K562 (cell line): ENCODE data around the gene SLC4A2. TPM values are rescaled to one million over a fixed set of nuclear protein-coding genes. Genes with fewer than 3 reads are reported as not detected.
A peak's percentile ranks its signal among the peaks of the same experiment; 100 is the strongest.

Experiments
- CCNT2 ChIP-seq: IDR thresholded peaks from 2 replicates; pipeline ENCODE4 v1.6.1; 2011; ENCODE audit warnings: borderline replicate concordance, low read depth, mild to moderate bottlenecking, moderate library complexity, mixed read lengths, low read length; ENCODE audit not compliant: insufficient read length; ENCODE audit errors: extremely low read depth
- FIP1L1 ChIP-seq: fragments of 200-400 bp; formaldehyde crosslinking; IDR thresholded peaks from 2 replicates; pipeline ENCODE4 v1.6.1; 2018; ENCODE audit warnings: mild to moderate bottlenecking, low read depth, low read length; ENCODE audit not compliant: poor library complexity, severe bottlenecking
- GTF2E2 ChIP-seq: fragments of 200-800 bp; sonication (Bioruptor generic); IDR thresholded peaks from 2 replicates; pipeline ENCODE4 v1.6.1; 2016; ENCODE audit warnings: missing genetic modification characterization, missing compliant biosample characterization
- HMG20A ChIP-seq: fragments of 450-650 bp; formaldehyde crosslinking; conservative IDR thresholded peaks from 2 replicates; pipeline ENCODE4 v1.4.0; 2020; ENCODE audit warnings: mild to moderate bottlenecking, mixed read lengths
- HNRNPH1 ChIP-seq: fragments of 200-400 bp; formaldehyde crosslinking; optimal IDR thresholded peaks from 2 replicates; pipeline ENCODE3; 2017; ENCODE audit warnings: low read depth, mild to moderate bottlenecking, low read length, moderate library complexity
- KDM5B ChIP-seq: fragments of 200-600 bp; sonication (generic); IDR thresholded peaks from 2 replicates; pipeline ENCODE4 v1.6.1; 2012; ENCODE audit warnings: low read depth, mild to moderate bottlenecking, moderate library complexity, low read length, control low read depth, inconsistent platforms; ENCODE audit not compliant: insufficient replicate concordance
- L3MBTL2 ChIP-seq: fragments of 450-650 bp; IDR thresholded peaks from 2 replicates; pipeline ENCODE4 v1.6.1; 2016; ENCODE audit warnings: mild to moderate bottlenecking, moderate library complexity
- NCOR1 ChIP-seq: fragments of 450-650 bp; IDR thresholded peaks from 2 replicates; pipeline ENCODE4 v1.6.1; 2016; ENCODE audit warnings: mild to moderate bottlenecking, moderate library complexity
- RB1 ChIP-seq: fragments of 450-650 bp; IDR thresholded peaks from 2 replicates; pipeline ENCODE4 v1.6.1; 2017; ENCODE audit warnings: low read depth, mild to moderate bottlenecking
- RUNX1 ChIP-seq: sonication (generic); IDR thresholded peaks from 2 replicates; pipeline ENCODE4 v1.6.1; 2016; ENCODE audit warnings: antibody characterized with exemption, low read depth
- SAFB2 ChIP-seq: fragments of 200-400 bp; formaldehyde crosslinking; IDR thresholded peaks from 2 replicates; pipeline ENCODE4 v1.6.1; 2018; ENCODE audit warnings: borderline replicate concordance, low read length, low read depth, moderate library complexity; ENCODE audit not compliant: severe bottlenecking
- TAF7 ChIP-seq: fragments of 450-650 bp; IDR thresholded peaks from 2 replicates; pipeline ENCODE4 v1.6.1; 2016; ENCODE audit warnings: missing genetic modification characterization, missing compliant biosample characterization
- ZBTB1 ChIP-seq: sonication (generic); formaldehyde crosslinking; IDR thresholded peaks from 2 replicates; pipeline ENCODE4 v1.8.1; 2023; ENCODE audit warnings: missing genetic modification reagents, low read depth, mild to moderate bottlenecking, borderline replicate concordance
- ZSCAN29 ChIP-seq: fragments of 450-650 bp; IDR thresholded peaks from 2 replicates; pipeline ENCODE4 v1.6.1; 2017
- polyA plus RNA-seq, 8 experiments: library from polyadenylated mRNA; depleted of rRNA in 4 of 8; stranded (reverse) in 5 of 8; unstranded in 3 of 8; fragments of >200 nt; fragmentation: Nextera tagmentation in 2 of 8; fragmentation: Illumina TruSeq in 1 of 8; extraction: Ambion mirVana in 2 of 8; extraction: Trizol in 1 of 8; gene quantifications; 2 replicates each; pipeline versions ENCODE4 v1.2.1 to v1.2.3, GENCODE V29; 2011 to 2014; ENCODE audit warnings: inconsistent platforms in 1 of 8, missing spikeins in 1 of 8
- total RNA-seq, 7 experiments: library from RNA; depleted of rRNA in 6 of 7; stranded (reverse); fragments of >200 nt in 6 of 7; fragmentation: Illumina TruSeq in 2 of 7; extraction: Trizol in 2 of 7; gene quantifications; 2 replicates each; pipeline versions ENCODE4 v1.2.1 to v1.2.3, GENCODE V29; 2011 to 2021; ENCODE audit warnings: low replicate concordance in 1 of 7
- TF ChIP-seq, protein P1 (sequence below): fragments of 250-450 bp; sonication (Bioruptor Pico); IDR thresholded peaks from 2 replicates; pipeline ENCODE4 v1.4.0; 2020; ENCODE audit warnings: mild to moderate bottlenecking
- TF ChIP-seq, protein P2 (sequence below): fragments of 450-650 bp; IDR thresholded peaks from 2 replicates; pipeline ENCODE4 v1.6.1; 2018; ENCODE audit not compliant: partially characterized antibody
- TF ChIP-seq, protein P3 (sequence below): fragments of 250-450 bp; sonication (Bioruptor Pico); IDR thresholded peaks from 2 replicates; pipeline ENCODE4 v1.5.0; 2021

The SLC4A2 gene
- total and polyA plus RNA-seq, 9 of the 15 experiments (the other 6 are each of a cell fraction or from before 2014, with no cell fraction given) = 11.4 to 375 (median 130) TPM

DNA sequence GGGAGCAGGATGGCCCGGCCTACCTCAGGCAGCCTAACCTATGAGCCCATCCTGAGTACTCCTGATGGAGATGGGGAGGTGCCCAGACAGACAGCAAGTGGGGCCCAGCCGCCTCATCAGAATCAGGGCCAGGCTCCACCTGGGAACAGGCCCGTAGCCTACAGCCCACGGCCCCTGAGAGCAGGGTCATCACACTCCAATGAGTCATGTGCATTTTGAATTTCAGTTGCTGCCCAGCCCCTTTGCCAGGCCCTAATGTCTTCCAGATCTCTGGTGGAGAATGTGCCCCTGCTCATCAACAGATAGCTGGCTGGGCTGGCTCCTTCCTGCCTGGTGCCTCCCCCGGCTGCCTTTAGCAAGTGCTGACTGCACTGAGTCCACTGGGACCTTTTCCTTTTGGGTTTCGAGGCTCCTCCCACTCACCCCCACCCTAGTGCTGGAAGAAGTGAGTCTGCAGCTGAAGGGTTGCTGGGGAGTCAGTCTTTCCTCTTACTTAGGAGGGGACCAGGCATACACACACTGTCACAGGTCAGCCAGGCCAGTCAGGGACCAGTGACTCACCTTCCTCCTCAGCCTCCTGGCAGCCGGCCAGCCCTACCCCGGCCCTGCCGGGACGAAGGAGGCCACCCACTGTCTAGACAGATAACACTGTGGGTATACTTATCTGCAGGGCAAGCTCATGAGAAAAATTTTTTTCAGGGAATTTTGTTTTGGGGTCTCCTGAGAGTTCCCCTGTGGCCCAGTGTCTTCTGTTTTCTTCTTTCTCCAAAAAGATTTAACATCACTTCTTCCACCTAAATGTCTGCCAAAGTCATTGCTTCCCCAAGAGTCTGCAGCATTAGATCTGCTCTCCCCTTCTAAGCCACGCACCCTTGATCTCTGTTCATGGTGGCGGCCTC is 20.2 kb upstream of the SLC4A2 start (continued):
- TF ChIP-seq L3MBTL2 (peak; percentile 59), HMG20A (CRISPR knock-in tag) (no peak), KDM5B (peak; percentile 76), GTF2E2 (tag) (peak; percentile 50; the same call in 1 of the 2 replicates), NCOR1 (peak; percentile 99), FIP1L1 (no peak), SAFB2 (no peak), ZBTB1 (CRISPR knock-in tag) (no peak), HNRNPH1 (no peak), CCNT2 (peak; percentile 99), ZSCAN29 (no peak), RUNX1 (peak; percentile 37; the same call in 1 of the 2 replicates), RB1 (0 out of 2 replicates have a peak, but pooled peaks have one; percentile 30), TAF7 (tag) (no peak)
- TF ChIP-seq, protein P1, sequence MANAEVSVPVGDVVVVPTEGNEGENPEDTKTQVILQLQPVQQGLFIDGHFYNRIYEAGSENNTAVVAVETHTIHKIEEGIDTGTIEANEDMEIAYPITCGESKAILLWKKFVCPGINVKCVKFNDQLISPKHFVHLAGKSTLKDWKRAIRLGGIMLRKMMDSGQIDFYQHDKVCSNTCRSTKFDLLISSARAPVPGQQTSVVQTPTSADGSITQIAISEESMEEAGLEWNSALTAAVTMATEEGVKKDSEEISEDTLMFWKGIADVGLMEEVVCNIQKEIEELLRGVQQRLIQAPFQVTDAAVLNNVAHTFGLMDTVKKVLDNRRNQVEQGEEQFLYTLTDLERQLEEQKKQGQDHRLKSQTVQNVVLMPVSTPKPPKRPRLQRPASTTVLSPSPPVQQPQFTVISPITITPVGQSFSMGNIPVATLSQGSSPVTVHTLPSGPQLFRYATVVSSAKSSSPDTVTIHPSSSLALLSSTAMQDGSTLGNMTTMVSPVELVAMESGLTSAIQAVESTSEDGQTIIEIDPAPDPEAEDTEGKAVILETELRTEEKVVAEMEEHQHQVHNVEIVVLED (CRISPR knock-in tag) = no peak
- TF ChIP-seq, protein P2, sequence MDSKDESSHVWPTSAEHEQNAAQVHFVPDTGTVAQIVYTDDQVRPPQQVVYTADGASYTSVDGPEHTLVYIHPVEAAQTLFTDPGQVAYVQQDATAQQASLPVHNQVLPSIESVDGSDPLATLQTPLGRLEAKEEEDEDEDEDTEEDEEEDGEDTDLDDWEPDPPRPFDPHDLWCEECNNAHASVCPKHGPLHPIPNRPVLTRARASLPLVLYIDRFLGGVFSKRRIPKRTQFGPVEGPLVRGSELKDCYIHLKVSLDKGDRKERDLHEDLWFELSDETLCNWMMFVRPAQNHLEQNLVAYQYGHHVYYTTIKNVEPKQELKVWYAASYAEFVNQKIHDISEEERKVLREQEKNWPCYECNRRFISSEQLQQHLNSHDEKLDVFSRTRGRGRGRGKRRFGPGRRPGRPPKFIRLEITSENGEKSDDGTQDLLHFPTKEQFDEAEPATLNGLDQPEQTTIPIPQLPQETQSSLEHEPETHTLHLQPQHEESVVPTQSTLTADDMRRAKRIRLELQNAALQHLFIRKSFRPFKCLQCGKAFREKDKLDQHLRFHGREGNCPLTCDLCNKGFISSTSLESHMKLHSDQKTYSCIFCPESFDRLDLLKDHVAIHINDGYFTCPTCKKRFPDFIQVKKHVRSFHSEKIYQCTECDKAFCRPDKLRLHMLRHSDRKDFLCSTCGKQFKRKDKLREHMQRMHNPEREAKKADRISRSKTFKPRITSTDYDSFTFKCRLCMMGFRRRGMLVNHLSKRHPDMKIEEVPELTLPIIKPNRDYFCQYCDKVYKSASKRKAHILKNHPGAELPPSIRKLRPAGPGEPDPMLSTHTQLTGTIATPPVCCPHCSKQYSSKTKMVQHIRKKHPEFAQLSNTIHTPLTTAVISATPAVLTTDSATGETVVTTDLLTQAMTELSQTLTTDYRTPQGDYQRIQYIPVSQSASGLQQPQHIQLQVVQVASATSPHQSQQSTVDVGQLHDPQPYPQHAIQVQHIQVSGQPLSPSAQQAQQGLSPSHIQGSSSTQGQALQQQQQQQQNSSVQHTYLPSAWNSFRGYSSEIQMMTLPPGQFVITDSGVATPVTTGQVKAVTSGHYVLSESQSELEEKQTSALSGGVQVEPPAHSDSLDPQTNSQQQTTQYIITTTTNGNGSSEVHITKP = peak; percentile 76
- TF ChIP-seq, protein P3, sequence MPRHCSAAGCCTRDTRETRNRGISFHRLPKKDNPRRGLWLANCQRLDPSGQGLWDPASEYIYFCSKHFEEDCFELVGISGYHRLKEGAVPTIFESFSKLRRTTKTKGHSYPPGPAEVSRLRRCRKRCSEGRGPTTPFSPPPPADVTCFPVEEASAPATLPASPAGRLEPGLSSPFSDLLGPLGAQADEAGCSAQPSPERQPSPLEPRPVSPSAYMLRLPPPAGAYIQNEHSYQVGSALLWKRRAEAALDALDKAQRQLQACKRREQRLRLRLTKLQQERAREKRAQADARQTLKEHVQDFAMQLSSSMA (CRISPR knock-in tag) = no peak
